ENCODE measurements around the gene SLC9A3.

DNA sequence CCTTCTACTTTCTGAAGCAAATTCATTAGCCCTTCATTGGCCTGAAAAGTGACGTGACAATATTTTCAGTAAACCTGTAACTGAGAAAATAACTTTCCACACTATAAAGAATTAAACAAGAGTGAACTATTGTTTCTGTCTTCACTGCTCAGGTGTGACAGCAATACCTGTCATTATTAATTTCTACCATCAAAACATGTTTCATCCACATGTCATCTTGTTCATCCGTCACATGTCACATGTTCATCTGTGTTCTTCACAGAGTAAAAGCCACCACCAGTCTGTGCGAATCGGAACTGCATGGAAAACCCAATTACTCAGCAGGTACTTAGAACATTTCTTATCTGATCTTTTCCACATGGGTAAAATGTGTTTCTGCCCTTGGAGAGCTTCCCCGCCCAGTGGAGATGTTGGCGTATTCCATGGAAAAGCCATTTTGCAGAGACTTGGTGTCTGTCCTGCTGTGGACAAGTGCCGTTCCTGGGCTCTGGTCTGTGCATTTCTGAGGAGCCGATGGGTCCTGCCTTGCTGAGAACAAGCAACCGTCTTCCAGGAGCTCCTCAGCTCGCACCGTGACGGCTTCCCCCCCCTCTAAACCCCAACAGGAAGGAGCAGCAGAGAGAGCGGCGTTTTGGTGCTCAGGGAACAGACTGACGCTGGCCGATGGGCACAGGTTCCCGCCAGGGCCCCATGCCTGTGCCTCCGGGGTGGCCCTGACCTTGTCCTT lies 91.9 kb downstream of the SLC9A3 start:
- TF ChIP-seq, protein P1, sequence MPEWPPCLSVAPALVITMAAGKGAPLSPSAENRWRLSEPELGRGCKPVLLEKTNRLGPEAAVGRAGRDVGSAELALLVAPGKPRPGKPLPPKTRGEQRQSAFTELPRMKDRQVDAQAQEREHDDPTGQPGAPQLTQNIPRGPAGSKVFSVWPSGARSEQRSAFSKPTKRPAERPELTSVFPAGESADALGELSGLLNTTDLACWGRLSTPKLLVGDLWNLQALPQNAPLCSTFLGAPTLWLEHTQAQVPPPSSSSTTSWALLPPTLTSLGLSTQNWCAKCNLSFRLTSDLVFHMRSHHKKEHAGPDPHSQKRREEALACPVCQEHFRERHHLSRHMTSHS (tag by site-specific recombination; IDR thresholded peaks at IDR 0.05) = no peak
- TF ChIP-seq ZNF416 (tag by site-specific recombination; IDR thresholded peaks at IDR 0.05) (no peak), SCRT1 (tag by site-specific recombination; IDR thresholded peaks at IDR 0.05; ENCODE audit: borderline replicate concordance) (no peak), CTCF (tag by site-specific recombination; IDR thresholded peaks at IDR 0.05) (no peak), ZNF777 (tag by site-specific recombination; IDR thresholded peaks at IDR 0.05; ENCODE audit: borderline replicate concordance) (no peak), SP7 (tag by site-specific recombination; IDR thresholded peaks at IDR 0.05) (no peak), ZSCAN18 (tag by site-specific recombination; IDR thresholded peaks at IDR 0.05) (no peak), ZNF23 (tag by site-specific recombination; IDR thresholded peaks at IDR 0.05; ENCODE audit: borderline replicate concordance) (no peak), ZNF274 (IDR thresholded peaks at IDR 0.05; ENCODE audit: low read length) (no peak), ZNF274 (tag by site-specific recombination; IDR thresholded peaks at IDR 0.05; ENCODE audit: borderline replicate concordance) (no peak), ZNF140 (tag by site-specific recombination; IDR thresholded peaks at IDR 0.05) (no peak), ZNF830 (tag by site-specific recombination; IDR thresholded peaks at IDR 0.05; ENCODE audit: low read depth) (no peak)
- TF ChIP-seq, protein P2, sequence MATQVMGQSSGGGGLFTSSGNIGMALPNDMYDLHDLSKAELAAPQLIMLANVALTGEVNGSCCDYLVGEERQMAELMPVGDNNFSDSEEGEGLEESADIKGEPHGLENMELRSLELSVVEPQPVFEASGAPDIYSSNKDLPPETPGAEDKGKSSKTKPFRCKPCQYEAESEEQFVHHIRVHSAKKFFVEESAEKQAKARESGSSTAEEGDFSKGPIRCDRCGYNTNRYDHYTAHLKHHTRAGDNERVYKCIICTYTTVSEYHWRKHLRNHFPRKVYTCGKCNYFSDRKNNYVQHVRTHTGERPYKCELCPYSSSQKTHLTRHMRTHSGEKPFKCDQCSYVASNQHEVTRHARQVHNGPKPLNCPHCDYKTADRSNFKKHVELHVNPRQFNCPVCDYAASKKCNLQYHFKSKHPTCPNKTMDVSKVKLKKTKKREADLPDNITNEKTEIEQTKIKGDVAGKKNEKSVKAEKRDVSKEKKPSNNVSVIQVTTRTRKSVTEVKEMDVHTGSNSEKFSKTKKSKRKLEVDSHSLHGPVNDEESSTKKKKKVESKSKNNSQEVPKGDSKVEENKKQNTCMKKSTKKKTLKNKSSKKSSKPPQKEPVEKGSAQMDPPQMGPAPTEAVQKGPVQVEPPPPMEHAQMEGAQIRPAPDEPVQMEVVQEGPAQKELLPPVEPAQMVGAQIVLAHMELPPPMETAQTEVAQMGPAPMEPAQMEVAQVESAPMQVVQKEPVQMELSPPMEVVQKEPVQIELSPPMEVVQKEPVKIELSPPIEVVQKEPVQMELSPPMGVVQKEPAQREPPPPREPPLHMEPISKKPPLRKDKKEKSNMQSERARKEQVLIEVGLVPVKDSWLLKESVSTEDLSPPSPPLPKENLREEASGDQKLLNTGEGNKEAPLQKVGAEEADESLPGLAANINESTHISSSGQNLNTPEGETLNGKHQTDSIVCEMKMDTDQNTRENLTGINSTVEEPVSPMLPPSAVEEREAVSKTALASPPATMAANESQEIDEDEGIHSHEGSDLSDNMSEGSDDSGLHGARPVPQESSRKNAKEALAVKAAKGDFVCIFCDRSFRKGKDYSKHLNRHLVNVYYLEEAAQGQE (tag by site-specific recombination; IDR thresholded peaks at IDR 0.05) = no peak
- TF ChIP-seq, protein P3, sequence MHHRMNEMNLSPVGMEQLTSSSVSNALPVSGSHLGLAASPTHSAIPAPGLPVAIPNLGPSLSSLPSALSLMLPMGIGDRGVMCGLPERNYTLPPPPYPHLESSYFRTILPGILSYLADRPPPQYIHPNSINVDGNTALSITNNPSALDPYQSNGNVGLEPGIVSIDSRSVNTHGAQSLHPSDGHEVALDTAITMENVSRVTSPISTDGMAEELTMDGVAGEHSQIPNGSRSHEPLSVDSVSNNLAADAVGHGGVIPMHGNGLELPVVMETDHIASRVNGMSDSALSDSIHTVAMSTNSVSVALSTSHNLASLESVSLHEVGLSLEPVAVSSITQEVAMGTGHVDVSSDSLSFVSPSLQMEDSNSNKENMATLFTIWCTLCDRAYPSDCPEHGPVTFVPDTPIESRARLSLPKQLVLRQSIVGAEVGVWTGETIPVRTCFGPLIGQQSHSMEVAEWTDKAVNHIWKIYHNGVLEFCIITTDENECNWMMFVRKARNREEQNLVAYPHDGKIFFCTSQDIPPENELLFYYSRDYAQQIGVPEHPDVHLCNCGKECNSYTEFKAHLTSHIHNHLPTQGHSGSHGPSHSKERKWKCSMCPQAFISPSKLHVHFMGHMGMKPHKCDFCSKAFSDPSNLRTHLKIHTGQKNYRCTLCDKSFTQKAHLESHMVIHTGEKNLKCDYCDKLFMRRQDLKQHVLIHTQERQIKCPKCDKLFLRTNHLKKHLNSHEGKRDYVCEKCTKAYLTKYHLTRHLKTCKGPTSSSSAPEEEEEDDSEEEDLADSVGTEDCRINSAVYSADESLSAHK (tag by site-specific recombination; IDR thresholded peaks at IDR 0.05) = no peak
- TF ChIP-seq, protein P4, sequence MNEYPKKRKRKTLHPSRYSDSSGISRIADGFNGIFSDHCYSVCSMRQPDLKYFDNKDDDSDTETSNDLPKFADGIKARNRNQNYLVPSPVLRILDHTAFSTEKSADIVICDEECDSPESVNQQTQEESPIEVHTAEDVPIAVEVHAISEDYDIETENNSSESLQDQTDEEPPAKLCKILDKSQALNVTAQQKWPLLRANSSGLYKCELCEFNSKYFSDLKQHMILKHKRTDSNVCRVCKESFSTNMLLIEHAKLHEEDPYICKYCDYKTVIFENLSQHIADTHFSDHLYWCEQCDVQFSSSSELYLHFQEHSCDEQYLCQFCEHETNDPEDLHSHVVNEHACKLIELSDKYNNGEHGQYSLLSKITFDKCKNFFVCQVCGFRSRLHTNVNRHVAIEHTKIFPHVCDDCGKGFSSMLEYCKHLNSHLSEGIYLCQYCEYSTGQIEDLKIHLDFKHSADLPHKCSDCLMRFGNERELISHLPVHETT (tag by site-specific recombination; IDR thresholded peaks at IDR 0.05) = no peak
